Gastrocnemius medialis (tissue), 4 donors: ENCODE measurements around the gene ARHGAP6. TPM values are rescaled to one million over a fixed set of nuclear protein-coding genes. Genes with fewer than 3 reads are reported as not detected.

Source experiments
- ATAC-seq, 2 donors: fragments of 150-250 bp; one replicate each; pipeline ENCODE4 v1.9.1; 2016
- DNase-seq, 2 donors: peaks; one replicate each; pipeline ENCODE4 v3.0.0-alpha.2; 2019
- H3K27ac ChIP-seq, 4 donors: fragments of 200-600 bp; sonication (generic); 1 replicate in 1 of 4; 2 replicates in 3 of 4; pipeline ENCODE4 v1.5.1; 2016 to 2018; ENCODE audit warnings: mild to moderate bottlenecking in 2 of 4, moderate library complexity in 1 of 4
- H3K27me3 ChIP-seq, 3 donors: fragments of 200-600 bp; sonication (generic) in 2 of 3; 1 replicate in 1 of 3; 2 replicates in 2 of 3; pipeline versions ENCODE4 v1.5.1 to v1.6.0; 2016 to 2019; ENCODE audit warnings: mild to moderate bottlenecking in 1 of 3, moderate library complexity in 1 of 3
- H3K36me3 ChIP-seq, 2 donors: fragments of 200-600 bp; sonication (generic) in 1 of 2; one replicate each; pipeline ENCODE4 v1.5.1; 2017 to 2018
- H3K4me1 ChIP-seq, 2 donors: fragments of 200-600 bp; sonication (generic) in 1 of 2; one replicate each; pipeline ENCODE4 v1.5.1; 2016 to 2017; ENCODE audit warnings: mild to moderate bottlenecking in 2 of 2
- H3K4me3 ChIP-seq, 4 donors: fragments of 200-600 bp; sonication (generic) in 3 of 4; 1 replicate in 1 of 4; 2 replicates in 3 of 4; pipeline ENCODE4 v1.5.1; 2016 to 2019; ENCODE audit warnings: mild to moderate bottlenecking in 2 of 4
- H3K9me3 ChIP-seq, 3 donors: fragments of 200-600 bp; sonication (generic) in 2 of 3; 1 replicate in 1 of 3; 2 replicates in 2 of 3; pipeline ENCODE4 v1.5.1; 2016 to 2019
- CTCF ChIP-seq, 5 experiments: fragments of 450-650 bp in 3 of 5; fragments of 200-600 bp in 2 of 5; sonication (generic) in 2 of 5; IDR thresholded peaks in 4 of 5; conservative IDR thresholded peaks in 1 of 5; 1 replicate in 4 of 5; 2 replicates in 1 of 5; pipeline ENCODE4 v1.5.1; 2016 to 2019; ENCODE audit warnings: antibody characterized with exemption in 5 of 5, mild to moderate bottlenecking in 3 of 5, moderate library complexity in 3 of 5
- POLR2A ChIP-seq, 2 donors: fragments of 450-650 bp; IDR thresholded peaks; one replicate each; pipeline ENCODE4 v1.6.1; 2017; ENCODE audit warnings: antibody characterized with exemption in 2 of 2, mild to moderate bottlenecking in 2 of 2, moderate library complexity in 2 of 2
- in situ Hi-C, 4 donors: fragments of 200-750 bp; cut with MboI; loops; one replicate each; pipeline versions ENCODE4 v1.15.0 to v1.8.0; 2017; ENCODE audit warnings: low sequenced_read_pairs in 4 of 4
- intact Hi-C: fragments of 100-400 bp; cut with DNase I; formaldehyde crosslinking; loops from one replicate; pipeline ENCODE4 v1.15.1; 2023; ENCODE audit warnings: low total_unique reads
- total RNA-seq, 4 donors: library from RNA; depleted of rRNA; stranded (reverse); fragments of >200 nt; gene quantifications; one replicate each; pipeline versions ENCODE4 v1.1.0 to v1.2.3, GENCODE V29; 2016

The ARHGAP6 gene
- total RNA-seq, 4 donors from 2014 or later = 10.7 to 18.0 (median 14.9) TPM

- H3K4me3 ChIP-seq = no peak overlapping the region
- H3K9me3 ChIP-seq = no peaks in the 10 kb centered on the region
- H3K27ac ChIP-seq = no peak overlapping the region
- ATAC-seq = no peak
- in situ Hi-C loops = loop anchor here in 1 of 4 donors (25.0 kb wide), 1 partner anchor 364 kb away; the partner anchor contains the start of gene MSL3
- no peaks in the 10 kb centered on the region for H3K36me3 ChIP-seq
- intact Hi-C loops = no loop called here
- H3K27me3 ChIP-seq = no peaks in the 10 kb centered on the region
- no peak for TF ChIP-seq POLR2A (IDR thresholded peaks at IDR 0.05)
- no peak for TF ChIP-seq CTCF (IDR thresholded peaks at IDR 0.05 in 4 of 5, conservative IDR thresholded peaks at IDR 0.05 in 1 of 5)
- peaks cover 0 to 11% of the 10 kb centered on the region in 2 donors for H3K4me1 ChIP-seq
- no peak for DNase-seq
Measured at GRCh38 chrX:11398785-11399184, 266.9 kb downstream of the ARHGAP6 start.

- intact Hi-C loops = no loop called here
- TF ChIP-seq POLR2A (IDR thresholded peaks at IDR 0.05) = no peak
- no peak for TF ChIP-seq CTCF (IDR thresholded peaks at IDR 0.05 in 4 of 5, conservative IDR thresholded peaks at IDR 0.05 in 1 of 5)
- ATAC-seq = no peak
- Histone ChIP-seq H3K4me1 (peaks cover 0 to 11% of the 10 kb centered on the region in 2 donors), H3K27me3 (no peaks in the 10 kb centered on the region), H3K36me3 (no peaks in the 10 kb centered on the region), H3K27ac (no peak overlapping the region), H3K9me3 (no peaks in the 10 kb centered on the region), H3K4me3 (no peak overlapping the region)
- in situ Hi-C loops = loop anchor here in 1 of 4 donors (25.0 kb wide), 1 partner anchor 364 kb away; the partner anchor contains the start of gene MSL3
- no peak for DNase-seq
Measured at GRCh38 chrX:11398139-11398538, 267.6 kb downstream of the ARHGAP6 start.

- H3K36me3 ChIP-seq = no peaks in the 10 kb centered on the region
- H3K4me1 ChIP-seq = peaks cover 0 to 11% of the 10 kb centered on the region in 2 donors
- DNase-seq (no peak), ATAC-seq (no peak)
- no peaks in the 10 kb centered on the region for H3K9me3 ChIP-seq
- in situ Hi-C loops = loop anchor here in 1 of 4 donors (25.0 kb wide), 1 partner anchor 365 kb away; the partner anchor contains the start of gene MSL3
- H3K27ac ChIP-seq = no peak overlapping the region
- H3K27me3 ChIP-seq = no peaks in the 10 kb centered on the region
- intact Hi-C loops = no loop called here
- no peak for TF ChIP-seq CTCF (IDR thresholded peaks at IDR 0.05 in 4 of 5, conservative IDR thresholded peaks at IDR 0.05 in 1 of 5)
- TF ChIP-seq POLR2A (IDR thresholded peaks at IDR 0.05) = no peak
- no peak overlapping the region for H3K4me3 ChIP-seq
Measured at GRCh38 chrX:11397680-11398079, 268.0 kb downstream of the ARHGAP6 start.

GRCh38 chrX:11395859-11396258 is 269.9 kb downstream of the ARHGAP6 start:
- no peak for TF ChIP-seq POLR2A (IDR thresholded peaks at IDR 0.05)
- TF ChIP-seq CTCF (IDR thresholded peaks at IDR 0.05 in 4 of 5, conservative IDR thresholded peaks at IDR 0.05 in 1 of 5) = no peak
- ATAC-seq = no peak
- no peaks in the 10 kb centered on the region for H3K27me3 ChIP-seq
- H3K36me3 ChIP-seq = no peaks in the 10 kb centered on the region
- no peak overlapping the region for H3K4me3 ChIP-seq
- no peaks in the 10 kb centered on the region for H3K9me3 ChIP-seq
- in situ Hi-C loops = loop anchor here in 1 of 4 donors (25.0 kb wide), 1 partner anchor 366 kb away; the partner anchor contains the start of gene MSL3
- intact Hi-C loops = no loop called here
- no peak overlapping the region for H3K27ac ChIP-seq
- DNase-seq = no peak
- peaks cover 0 to 11% of the 10 kb centered on the region in 2 donors for H3K4me1 ChIP-seq
